ENCODE results near the gene FOXS1.

The FOXS1 gene

GRCh38 chr20:31860390-31861134, 15.2 kb upstream of the FOXS1 start:
- no peak for DNase-seq

- DNase-seq: no peak
Observed at GRCh38 chr20:31859998-31860380, 14.6 kb upstream of the FOXS1 start.

GRCh38 chr20:31859266-31859997, 14.0 kb upstream of the FOXS1 start:
- no peak for DNase-seq

GRCh38 chr20:31858760-31859083, 13.3 kb upstream of the FOXS1 start:
- DNase-seq: no peak

GRCh38 chr20:31857861-31858759, 12.7 kb upstream of the FOXS1 start:
- DNase-seq: no peak

- no peak for DNase-seq
Observed at GRCh38 chr20:31856516-31856915, 11.1 kb upstream of the FOXS1 start.

- no peak for DNase-seq
Observed at GRCh38 chr20:31853481-31853880, 8.1 kb upstream of the FOXS1 start.

GRCh38 chr20:31851240-31851955, 6.0 kb upstream of the FOXS1 start:
- DNase-seq: no peak

GRCh38 chr20:31849306-31849930, 4.0 kb upstream of the FOXS1 start:
- DNase-seq: no peak

GRCh38 chr20:31848088-31848999, 2.9 kb upstream of the FOXS1 start:
- DNase-seq: no peak

- DNase-seq: no peak
Observed at GRCh38 chr20:31846793-31847138, 1.4 kb upstream of the FOXS1 start.

- no peak for DNase-seq
Observed at GRCh38 chr20:31844737-31845299, 586 bp downstream of the FOXS1 start.

GRCh38 chr20:31843881-31844280, 1.5 kb downstream of the FOXS1 start:
- DNase-seq: no peak

- no peak for DNase-seq
Observed at GRCh38 chr20:31843288-31843687, 2.1 kb downstream of the FOXS1 start.

GRCh38 chr20:31842471-31843157, 2.8 kb downstream of the FOXS1 start:
- no peak for DNase-seq

GRCh38 chr20:31841928-31842327, 3.5 kb downstream of the FOXS1 start:
- DNase-seq: no peak

- no peak for DNase-seq
Observed at GRCh38 chr20:31840906-31841816, 4.2 kb downstream of the FOXS1 start.

GRCh38 chr20:31839782-31840487, 5.5 kb downstream of the FOXS1 start:
- DNase-seq: no peak

Measured in activated T-cell treated with anti-CD3 and anti-CD28 coated beads for 4 hours (primary cell).